ENCODE measurements around the gene ECEL1.

The ECEL1 gene

DNA sequence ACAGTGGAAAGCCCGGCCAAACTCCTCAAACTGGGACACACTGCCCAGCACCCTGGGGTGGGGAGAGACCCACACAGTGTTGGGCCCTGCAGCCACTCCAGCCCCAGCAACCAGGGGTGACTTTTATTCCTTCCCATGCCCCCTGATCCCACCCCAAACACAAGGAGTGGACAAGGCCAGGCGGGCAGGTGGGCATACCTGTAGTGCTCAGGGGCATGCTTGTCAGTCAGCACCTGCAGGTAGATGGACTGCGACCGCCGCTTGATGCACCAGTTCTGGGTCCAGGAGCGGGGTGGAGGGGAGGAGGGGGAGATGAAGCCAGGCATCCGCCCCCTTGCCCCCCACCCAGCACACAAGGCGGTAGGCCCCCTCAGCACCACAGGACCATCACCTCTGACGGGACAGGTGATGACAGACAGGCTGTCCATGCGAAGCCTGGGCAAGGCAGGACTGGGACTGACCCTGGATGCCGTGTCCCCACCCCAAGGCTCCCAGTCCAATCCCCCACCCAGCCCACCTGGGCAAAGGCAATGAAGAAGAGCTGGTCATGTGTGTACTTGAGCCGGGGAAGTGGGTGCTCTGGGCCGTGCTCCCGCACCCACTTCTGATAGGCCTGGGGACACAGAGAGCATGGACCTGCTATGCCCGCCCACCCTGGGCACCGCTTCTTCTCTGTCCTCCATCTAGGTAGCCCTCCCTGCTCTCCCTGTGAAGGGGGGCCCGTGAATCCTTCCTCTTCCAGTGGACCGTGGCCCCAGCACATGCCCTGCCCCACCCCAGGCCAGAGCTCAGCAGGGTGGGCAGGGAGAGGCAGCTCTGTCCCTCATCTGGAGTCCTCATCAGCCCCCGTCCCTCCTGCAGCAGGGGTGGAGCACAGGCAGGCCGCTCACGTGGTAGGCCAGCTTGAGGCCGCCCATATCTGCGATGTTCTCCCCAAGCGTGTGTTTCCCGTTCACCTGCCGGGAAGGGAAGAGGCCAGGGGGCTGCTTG is 7.1 kb downstream of the ECEL1 start:
- Histone ChIP-seq H3K4me2 (no peak overlapping the region), H4K20me1 (ENCODE audit: insufficient read depth) (no peaks in the 10 kb centered on the region), H3K9ac (no peak overlapping the region), H3K4me1 (ENCODE audit: low read depth, poor library complexity, severe bottlenecking) (no peaks in the 10 kb centered on the region), H3K79me2 (ENCODE audit: insufficient read depth, low read depth) (no peaks in the 10 kb centered on the region), H2AFZ (ENCODE audit: low read depth) (no peak overlapping the region), H3K4me3 (IDR thresholded peaks at IDR 0.05; ENCODE audit: insufficient read depth, low read depth, low read length) (no peak overlapping the region), H3K27me3 (ENCODE audit: insufficient read depth, low read depth) (peaks cover 7% of the 10 kb centered on the region; the same call in 1 of the 2 replicates), H3K36me3 (ENCODE audit: insufficient read depth) (no peaks in the 10 kb centered on the region), H3K27ac (no peak overlapping the region)
- TF ChIP-seq, protein P1, sequence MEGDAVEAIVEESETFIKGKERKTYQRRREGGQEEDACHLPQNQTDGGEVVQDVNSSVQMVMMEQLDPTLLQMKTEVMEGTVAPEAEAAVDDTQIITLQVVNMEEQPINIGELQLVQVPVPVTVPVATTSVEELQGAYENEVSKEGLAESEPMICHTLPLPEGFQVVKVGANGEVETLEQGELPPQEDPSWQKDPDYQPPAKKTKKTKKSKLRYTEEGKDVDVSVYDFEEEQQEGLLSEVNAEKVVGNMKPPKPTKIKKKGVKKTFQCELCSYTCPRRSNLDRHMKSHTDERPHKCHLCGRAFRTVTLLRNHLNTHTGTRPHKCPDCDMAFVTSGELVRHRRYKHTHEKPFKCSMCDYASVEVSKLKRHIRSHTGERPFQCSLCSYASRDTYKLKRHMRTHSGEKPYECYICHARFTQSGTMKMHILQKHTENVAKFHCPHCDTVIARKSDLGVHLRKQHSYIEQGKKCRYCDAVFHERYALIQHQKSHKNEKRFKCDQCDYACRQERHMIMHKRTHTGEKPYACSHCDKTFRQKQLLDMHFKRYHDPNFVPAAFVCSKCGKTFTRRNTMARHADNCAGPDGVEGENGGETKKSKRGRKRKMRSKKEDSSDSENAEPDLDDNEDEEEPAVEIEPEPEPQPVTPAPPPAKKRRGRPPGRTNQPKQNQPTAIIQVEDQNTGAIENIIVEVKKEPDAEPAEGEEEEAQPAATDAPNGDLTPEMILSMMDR (conservative IDR thresholded peaks at IDR 0.05; ENCODE audit: low read depth, low read length) = no peak

DNA sequence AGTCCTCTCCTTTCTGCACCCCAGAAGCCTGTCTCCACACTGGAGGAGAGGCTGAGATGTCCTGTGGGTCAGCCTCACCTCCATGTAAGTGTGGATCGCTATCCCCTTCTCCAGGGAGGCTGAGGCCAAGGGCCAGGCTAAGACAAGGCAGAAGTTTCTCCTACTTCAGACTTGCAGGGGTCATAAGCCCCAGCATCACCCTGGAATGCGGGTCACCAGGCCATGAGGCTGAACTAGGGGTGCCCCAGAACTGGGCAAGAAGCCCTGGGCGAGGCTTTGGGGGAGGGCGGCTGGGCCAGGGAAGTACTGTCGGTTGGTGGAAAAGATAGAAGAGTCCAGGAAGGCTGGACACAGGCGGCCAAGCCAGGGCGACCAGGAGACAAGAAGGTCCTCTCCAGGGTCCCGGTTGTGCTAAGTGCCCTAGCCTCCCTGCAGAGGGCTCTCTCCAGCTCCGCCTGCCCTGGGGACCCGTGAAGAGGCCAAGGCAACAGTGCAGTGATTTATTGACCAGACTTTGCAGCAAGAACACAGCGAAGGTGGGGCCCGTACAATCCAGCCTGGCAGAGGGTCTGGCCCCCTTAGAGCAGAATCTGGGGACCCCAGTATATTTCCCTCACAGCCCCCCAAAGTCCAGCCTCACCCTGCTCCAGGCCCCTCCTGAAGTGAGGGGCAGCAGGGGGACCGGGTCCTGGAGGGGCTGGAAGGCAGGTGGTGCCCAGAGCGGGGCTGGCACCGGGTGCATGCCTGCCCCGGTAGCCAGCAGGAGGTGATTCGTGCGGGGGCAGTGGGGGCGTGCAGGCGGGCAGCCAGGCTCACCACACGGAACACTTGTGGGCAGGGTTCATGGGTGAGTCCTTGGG is 8.1 kb downstream of the ECEL1 start:
- H4K20me1 ChIP-seq (ENCODE audit: insufficient read depth) = no peaks in the 10 kb centered on the region
- no peak overlapping the region for H2AFZ ChIP-seq (ENCODE audit: low read depth)
- no peaks in the 10 kb centered on the region for H3K36me3 ChIP-seq (ENCODE audit: insufficient read depth)
- no peak overlapping the region for H3K4me3 ChIP-seq (IDR thresholded peaks at IDR 0.05; ENCODE audit: insufficient read depth, low read depth, low read length)
- peaks cover 7% of the 10 kb centered on the region; the same call in 1 of the 2 replicates for H3K27me3 ChIP-seq (ENCODE audit: insufficient read depth, low read depth)
- H3K4me1 ChIP-seq (ENCODE audit: low read depth, poor library complexity, severe bottlenecking) = no peaks in the 10 kb centered on the region
- no peak overlapping the region for H3K27ac ChIP-seq
- no peak overlapping the region for H3K4me2 ChIP-seq
- no peak overlapping the region for H3K9ac ChIP-seq
- H3K79me2 ChIP-seq (ENCODE audit: insufficient read depth, low read depth) = no peaks in the 10 kb centered on the region
- TF ChIP-seq, protein P1 (conservative IDR thresholded peaks at IDR 0.05; ENCODE audit: low read depth, low read length) = no peak

DNA sequence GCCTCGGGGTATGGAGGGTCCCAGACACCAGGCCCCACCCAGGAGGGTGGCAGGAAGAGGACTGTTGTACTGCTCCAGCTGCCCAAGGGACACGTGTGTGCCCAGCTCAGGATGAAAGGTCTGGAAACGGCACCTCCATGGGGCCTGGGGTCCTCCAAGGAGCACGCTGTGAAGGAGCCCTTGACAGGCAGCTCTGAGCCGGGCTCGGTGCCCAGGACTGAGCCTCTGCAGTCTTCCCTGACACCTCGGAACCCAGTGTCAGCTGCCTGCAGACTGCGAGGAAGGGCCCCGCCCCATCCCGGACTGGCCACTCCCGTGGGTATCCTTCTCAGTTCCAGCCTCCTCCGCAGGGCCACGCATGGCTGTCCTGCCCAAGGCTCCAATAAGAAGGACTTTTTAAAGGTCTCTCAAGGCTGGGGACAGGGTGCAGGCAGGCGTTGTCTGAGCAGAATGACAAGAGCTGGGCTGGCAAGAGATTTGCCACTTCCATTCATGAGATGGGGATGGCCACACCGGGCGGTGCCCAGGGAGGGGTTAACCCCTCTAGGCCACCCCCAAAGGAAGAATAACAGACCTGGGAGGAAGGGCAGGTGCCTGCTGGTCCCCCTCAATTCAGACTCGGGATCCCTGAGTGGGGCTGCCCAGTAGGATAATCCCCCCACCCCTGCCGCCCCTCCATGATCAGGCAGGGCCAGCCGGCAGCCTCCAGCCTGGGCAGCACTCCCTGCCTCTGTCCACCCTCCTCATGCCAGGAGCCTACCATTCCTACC is 8.9 kb downstream of the ECEL1 start:
- no peak overlapping the region for H3K9ac ChIP-seq
- H3K27ac ChIP-seq = no peak overlapping the region
- H3K36me3 ChIP-seq (ENCODE audit: insufficient read depth) = no peaks in the 10 kb centered on the region
- H4K20me1 ChIP-seq (ENCODE audit: insufficient read depth) = no peaks in the 10 kb centered on the region
- H2AFZ ChIP-seq (ENCODE audit: low read depth) = no peak overlapping the region
- H3K27me3 ChIP-seq (ENCODE audit: insufficient read depth, low read depth) = peaks cover 7% of the 10 kb centered on the region; the same call in 1 of the 2 replicates
- no peak overlapping the region for H3K4me3 ChIP-seq (IDR thresholded peaks at IDR 0.05; ENCODE audit: insufficient read depth, low read depth, low read length)
- no peak overlapping the region for H3K4me2 ChIP-seq
- no peaks in the 10 kb centered on the region for H3K4me1 ChIP-seq (ENCODE audit: low read depth, poor library complexity, severe bottlenecking)
- H3K79me2 ChIP-seq (ENCODE audit: insufficient read depth, low read depth) = no peaks in the 10 kb centered on the region
- TF ChIP-seq, protein P1 (conservative IDR thresholded peaks at IDR 0.05; ENCODE audit: low read depth, low read length) = no peak

Measured in KMS-11 (cell line).